PFSK-1 (cell line): ENCODE measurements around the gene SEZ6.

Source experiments
- FOXP2 ChIP-seq: optimal IDR thresholded peaks from 2 replicates; pipeline ENCODE3; 2011; ENCODE audit warnings: borderline replicate concordance, control low read depth, inconsistent platforms; ENCODE audit not compliant: insufficient read depth; ENCODE audit errors: extremely low read length, extremely low read depth
- POLR2AphosphoS5 ChIP-seq: IDR thresholded peaks from 2 replicates; pipeline ENCODE4 v1.6.1; 2012; ENCODE audit warnings: low read depth, mild to moderate bottlenecking, control low read depth, low read length, moderate library complexity
- SIN3A ChIP-seq: IDR thresholded peaks from 2 replicates; pipeline ENCODE4 v1.6.1; 2012; ENCODE audit warnings: mild to moderate bottlenecking, low read length, moderate library complexity, borderline replicate concordance; ENCODE audit not compliant: insufficient read depth
- TAF1 ChIP-seq: IDR thresholded peaks from 2 replicates; pipeline ENCODE4 v1.6.1; 2012; ENCODE audit warnings: low read length, control low read depth, borderline replicate concordance; ENCODE audit not compliant: insufficient read depth
- TF ChIP-seq, protein P1 (sequence below), 2 experiments: IDR thresholded peaks; 2 replicates each; pipeline versions ENCODE4 v1.6.1 to v1.8.0; 2011 to 2012; ENCODE audit warnings: low read depth in 2 of 2, low read length in 2 of 2, control low read depth in 1 of 2, inconsistent platforms in 1 of 2, mild to moderate bottlenecking in 1 of 2, moderate library complexity in 1 of 2; ENCODE audit not compliant: insufficient read depth in 1 of 2

Gene SEZ6

DNA sequence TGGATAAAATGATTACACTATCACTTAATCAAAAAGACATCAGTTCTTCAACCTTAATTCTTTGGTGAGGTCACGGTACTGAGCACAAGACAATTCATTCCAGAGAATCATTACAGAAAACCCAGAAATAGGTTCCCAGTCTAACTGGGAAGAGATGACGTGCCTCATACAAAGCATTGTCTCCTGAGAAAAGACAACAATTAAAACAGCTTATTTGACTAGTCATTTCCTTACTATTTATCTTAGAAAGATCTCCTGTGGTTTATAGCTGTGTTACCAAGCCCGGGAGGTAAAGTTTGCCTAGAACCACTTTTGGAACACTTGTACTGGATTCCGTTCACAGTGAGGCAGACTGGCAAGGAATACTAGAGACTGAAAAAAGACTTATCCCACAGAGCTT is 59.6 kb downstream of the SEZ6 start:
- no peak for TF ChIP-seq POLR2AphosphoS5
- TF ChIP-seq FOXP2: no peak
- peak; percentile 56; the same call in 1 of the 2 replicates for TF ChIP-seq SIN3A
- TF ChIP-seq, protein P1, sequence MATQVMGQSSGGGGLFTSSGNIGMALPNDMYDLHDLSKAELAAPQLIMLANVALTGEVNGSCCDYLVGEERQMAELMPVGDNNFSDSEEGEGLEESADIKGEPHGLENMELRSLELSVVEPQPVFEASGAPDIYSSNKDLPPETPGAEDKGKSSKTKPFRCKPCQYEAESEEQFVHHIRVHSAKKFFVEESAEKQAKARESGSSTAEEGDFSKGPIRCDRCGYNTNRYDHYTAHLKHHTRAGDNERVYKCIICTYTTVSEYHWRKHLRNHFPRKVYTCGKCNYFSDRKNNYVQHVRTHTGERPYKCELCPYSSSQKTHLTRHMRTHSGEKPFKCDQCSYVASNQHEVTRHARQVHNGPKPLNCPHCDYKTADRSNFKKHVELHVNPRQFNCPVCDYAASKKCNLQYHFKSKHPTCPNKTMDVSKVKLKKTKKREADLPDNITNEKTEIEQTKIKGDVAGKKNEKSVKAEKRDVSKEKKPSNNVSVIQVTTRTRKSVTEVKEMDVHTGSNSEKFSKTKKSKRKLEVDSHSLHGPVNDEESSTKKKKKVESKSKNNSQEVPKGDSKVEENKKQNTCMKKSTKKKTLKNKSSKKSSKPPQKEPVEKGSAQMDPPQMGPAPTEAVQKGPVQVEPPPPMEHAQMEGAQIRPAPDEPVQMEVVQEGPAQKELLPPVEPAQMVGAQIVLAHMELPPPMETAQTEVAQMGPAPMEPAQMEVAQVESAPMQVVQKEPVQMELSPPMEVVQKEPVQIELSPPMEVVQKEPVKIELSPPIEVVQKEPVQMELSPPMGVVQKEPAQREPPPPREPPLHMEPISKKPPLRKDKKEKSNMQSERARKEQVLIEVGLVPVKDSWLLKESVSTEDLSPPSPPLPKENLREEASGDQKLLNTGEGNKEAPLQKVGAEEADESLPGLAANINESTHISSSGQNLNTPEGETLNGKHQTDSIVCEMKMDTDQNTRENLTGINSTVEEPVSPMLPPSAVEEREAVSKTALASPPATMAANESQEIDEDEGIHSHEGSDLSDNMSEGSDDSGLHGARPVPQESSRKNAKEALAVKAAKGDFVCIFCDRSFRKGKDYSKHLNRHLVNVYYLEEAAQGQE (IDR thresholded peaks at IDR 0.05; ENCODE audit: insufficient read depth in 1 of 2, low read depth in 2 of 2, low read length in 2 of 2): no peak
- no peak for TF ChIP-seq TAF1

DNA sequence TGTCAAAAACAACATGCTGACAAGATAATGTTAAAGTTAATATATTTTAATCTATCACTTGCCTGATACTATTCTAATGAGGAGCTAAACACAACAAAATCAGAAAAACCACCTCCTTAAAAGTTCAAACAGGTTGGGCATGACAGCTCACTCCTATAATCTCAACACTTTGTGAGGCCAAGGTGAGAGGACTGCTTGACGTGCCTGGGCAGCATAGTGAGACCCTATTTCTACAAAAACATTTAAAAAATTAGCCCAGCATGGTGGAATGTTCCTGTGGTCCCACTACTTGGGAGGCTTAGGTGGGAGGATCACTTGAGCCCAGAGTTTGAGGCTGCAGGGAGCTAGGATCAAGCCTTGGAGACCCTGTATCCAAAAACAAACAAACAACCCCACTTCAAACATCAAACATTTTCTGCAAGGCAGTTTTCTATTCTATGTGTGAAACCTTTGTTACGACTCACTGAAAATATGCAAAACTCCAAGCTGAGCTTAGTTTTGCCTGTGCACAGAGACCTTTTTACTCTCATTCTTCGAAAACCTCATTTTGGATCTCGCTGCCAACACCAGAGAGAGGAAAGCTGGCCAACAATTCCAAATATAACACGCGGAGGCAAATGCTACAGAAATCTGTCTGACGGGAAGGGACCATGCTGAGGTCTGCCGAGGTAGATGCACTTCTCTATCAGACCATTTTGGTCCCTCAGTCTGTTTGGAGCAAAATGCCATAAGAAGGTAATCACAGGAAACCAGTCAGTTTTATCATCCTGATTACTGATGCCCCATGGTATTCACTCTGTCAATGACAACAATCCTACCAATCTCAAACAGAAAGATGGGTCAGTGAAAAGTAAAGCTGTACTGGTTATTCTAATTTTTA is 60.7 kb downstream of the SEZ6 start:
- TF ChIP-seq SIN3A: no peak
- no peak for TF ChIP-seq FOXP2
- TF ChIP-seq, protein P1 (IDR thresholded peaks at IDR 0.05; ENCODE audit: insufficient read depth in 1 of 2, low read depth in 2 of 2, low read length in 2 of 2): no peak
- TF ChIP-seq POLR2AphosphoS5: no peak
- no peak for TF ChIP-seq TAF1

DNA sequence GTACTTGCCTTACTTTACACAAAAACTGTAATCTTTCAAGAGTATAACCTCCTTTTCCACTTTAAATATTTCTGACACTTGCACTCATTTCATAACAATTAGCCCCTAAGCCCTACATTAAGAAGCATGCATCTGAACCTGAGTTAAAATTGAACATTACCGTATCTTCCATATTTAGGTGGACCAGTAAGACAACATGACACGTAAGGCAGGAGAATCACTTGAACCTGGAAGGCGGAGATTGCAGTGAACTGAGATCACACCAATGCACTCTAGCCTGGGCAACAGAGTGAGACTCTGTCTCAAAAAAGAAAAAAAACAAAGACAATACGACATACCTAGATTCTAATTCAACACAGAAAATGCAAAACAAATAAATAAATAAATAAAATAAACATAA is 61.5 kb downstream of the SEZ6 start:
- TF ChIP-seq POLR2AphosphoS5 (no peak), FOXP2 (no peak)

DNA sequence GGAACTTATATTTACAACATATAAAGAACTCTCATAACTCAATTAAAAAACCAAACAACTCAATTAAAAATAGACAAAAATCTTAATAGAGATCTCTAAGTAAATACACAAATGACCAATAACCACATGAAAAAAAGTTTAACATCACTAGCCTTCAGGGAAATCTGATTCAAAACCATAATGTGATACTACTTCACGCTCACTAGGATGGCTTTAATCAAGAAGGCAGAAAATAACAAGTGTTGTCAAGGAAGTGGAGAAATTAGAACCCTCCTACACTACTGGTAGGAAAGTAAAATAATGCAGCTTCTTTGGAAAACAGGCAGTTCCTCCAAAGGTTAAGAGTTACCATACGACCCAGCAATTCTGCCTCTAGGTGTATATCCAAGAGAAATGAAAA is 62.9 kb downstream of the SEZ6 start:
- TF ChIP-seq, protein P1 (IDR thresholded peaks at IDR 0.05; ENCODE audit: insufficient read depth in 1 of 2, low read depth in 2 of 2, low read length in 2 of 2): no peak
- no peak for TF ChIP-seq TAF1
- TF ChIP-seq FOXP2: no peak
- TF ChIP-seq SIN3A: no peak
- TF ChIP-seq POLR2AphosphoS5: no peak

DNA sequence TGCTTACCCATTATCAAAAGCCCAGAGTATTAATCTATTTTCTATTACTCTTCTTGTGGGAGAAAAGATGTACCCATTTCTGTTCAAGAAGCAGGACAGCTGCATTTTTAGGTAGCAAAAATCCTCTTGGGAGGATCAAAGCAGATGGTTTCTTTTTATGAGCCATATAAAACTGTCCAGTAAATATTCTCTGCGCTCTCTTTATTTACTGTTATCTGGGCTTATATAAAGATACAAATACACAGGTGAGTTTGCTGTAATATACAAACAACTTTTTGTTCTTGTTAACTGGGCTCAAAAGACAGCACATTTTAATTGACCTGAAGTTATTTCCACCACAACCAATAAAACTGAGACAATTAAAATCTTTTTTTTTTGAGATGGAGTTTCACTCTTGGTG is 64.6 kb downstream of the SEZ6 start:
- TF ChIP-seq TAF1: no peak
- no peak for TF ChIP-seq SIN3A
- no peak for TF ChIP-seq FOXP2
- TF ChIP-seq, protein P1 (IDR thresholded peaks at IDR 0.05; ENCODE audit: insufficient read depth in 1 of 2, low read depth in 2 of 2, low read length in 2 of 2): no peak
- TF ChIP-seq POLR2AphosphoS5: no peak
